GM19099 (cell line): ENCODE results near the gene CTCF.

Experiments
- POLR2A ChIP-seq: IDR thresholded peaks from 3 replicates; pipeline ENCODE4 v1.6.1; 2011; ENCODE audit warnings: low read depth; ENCODE audit not compliant: insufficient read length; ENCODE audit errors: extremely low read depth

Gene CTCF

GRCh38 chr16:67660564-67661028 is 98.3 kb downstream of the CTCF start, which contains the start of gene PARD6A:
Gene PARD6A (plus strand): TSS chr16:67660960. CDS start chr16:67661039, 79 bp downstream.
- no peak for TF ChIP-seq POLR2A

- no peak for TF ChIP-seq POLR2A
Observed at GRCh38 chr16:67661101-67661761, 98.9 kb downstream of the CTCF start.

GRCh38 chr16:67661886-67662652 is 99.7 kb downstream of the CTCF start:
- no peak for TF ChIP-seq POLR2A

GRCh38 chr16:67662653-67663010 is 100.3 kb downstream of the CTCF start:
- no peak for TF ChIP-seq POLR2A

GRCh38 chr16:67663151-67663876 is 101.0 kb downstream of the CTCF start:
- no peak for TF ChIP-seq POLR2A

GRCh38 chr16:67663877-67664222 is 101.5 kb downstream of the CTCF start:
- TF ChIP-seq POLR2A, result no peak

GRCh38 chr16:67664258-67664657 is 101.9 kb downstream of the CTCF start:
- no peak for TF ChIP-seq POLR2A

GRCh38 chr16:67664871-67665270 is 102.5 kb downstream of the CTCF start:
- no peak for TF ChIP-seq POLR2A

- TF ChIP-seq POLR2A, result no peak
Observed at GRCh38 chr16:67665598-67665997, 103.3 kb downstream of the CTCF start.

GRCh38 chr16:67666032-67666551 is 103.8 kb downstream of the CTCF start:
- no peak for TF ChIP-seq POLR2A

GRCh38 chr16:67666559-67667452 is 104.5 kb downstream of the CTCF start, which contains the start of the genes C16orf86 and ENKD1:
Gene C16orf86 (plus strand): TSS chr16:67666814. CDS start chr16:67666971, 157 bp downstream.
Gene ENKD1 (minus strand): TSS chr16:67666750. CDS start chr16:67666442, 308 bp downstream.
- peak; percentile 15 for TF ChIP-seq POLR2A

GRCh38 chr16:67667453-67667816 is 105.1 kb downstream of the CTCF start:
- TF ChIP-seq POLR2A, result no peak

GRCh38 chr16:67667817-67668494 is 105.6 kb downstream of the CTCF start:
- no peak for TF ChIP-seq POLR2A

GRCh38 chr16:67668495-67669157 is 106.3 kb downstream of the CTCF start:
- no peak for TF ChIP-seq POLR2A
